Thymus (tissue), 11 donors: ENCODE measurements around the gene BICD1. TPM values are rescaled to one million over a fixed set of nuclear protein-coding genes. Genes with fewer than 3 reads are reported as not detected.

ENCODE experiments used
- DNase-seq, 9 donors: peaks; one replicate each; pipeline ENCODE4 v3.0.0-alpha.2; 2013; ENCODE audit warnings: low spot score in 9 of 9, low read depth in 6 of 9, missing footprints in 1 of 9
- H3K27ac ChIP-seq, 2 donors: one replicate each; pipeline ENCODE4 v1.5.1; 2013; ENCODE audit warnings: control low read depth in 1 of 2, low read depth in 1 of 2, low read length in 1 of 2, mild to moderate bottlenecking in 1 of 2, moderate library complexity in 1 of 2
- H3K27me3 ChIP-seq, 2 donors: one replicate each; pipeline ENCODE4 v1.5.1; 2013; ENCODE audit warnings: low read length in 1 of 2; ENCODE audit not compliant: control insufficient read depth in 2 of 2, insufficient read depth in 1 of 2
- H3K36me3 ChIP-seq, 2 donors: one replicate each; pipeline ENCODE4 v1.5.1; 2013; ENCODE audit warnings: low read length in 1 of 2, mild to moderate bottlenecking in 1 of 2, moderate library complexity in 1 of 2; ENCODE audit not compliant: control insufficient read depth in 2 of 2, insufficient read depth in 2 of 2
- H3K4me1 ChIP-seq, 2 donors: one replicate each; pipeline ENCODE4 v1.5.1; 2013; ENCODE audit warnings: low read length in 2 of 2; ENCODE audit not compliant: control insufficient read depth in 2 of 2, insufficient read depth in 2 of 2
- H3K4me3 ChIP-seq, 2 donors: one replicate each; pipeline ENCODE4 v1.5.1; 2013; ENCODE audit warnings: low read length in 2 of 2, control low read depth in 1 of 2, mild to moderate bottlenecking in 1 of 2
- H3K9me3 ChIP-seq, 2 donors: one replicate each; pipeline ENCODE4 v1.5.1; 2013; ENCODE audit warnings: low read length in 1 of 2, mild to moderate bottlenecking in 1 of 2; ENCODE audit not compliant: control insufficient read depth in 2 of 2, insufficient read depth in 1 of 2
- WGBS: extraction: QIAGEN DNeasy Blood & Tissue Kit; methylation state at CpG from one replicate; pipeline ENCODE4 v1.1.7; 2013; 5-methylcytosine and 5-hydroxymethylcytosine counted together
- polyA plus RNA-seq: library from polyadenylated mRNA; stranded (reverse); fragments of 200-250 nt; gene quantifications from one replicate; pipeline ENCODE4 v1.2.3, GENCODE V29; 2013
- total RNA-seq: library from RNA; stranded (reverse); fragments of 120-200 nt; gene quantifications from one replicate; pipeline ENCODE4 v1.2.4, GENCODE V29; 2013
- donor health status: healthy.

The BICD1 gene
- total and polyA plus RNA-seq, 2 donors = 5.5 to 12.1 TPM

- H3K27ac ChIP-seq = no peak overlapping the region
- DNase-seq = peak; percentile 23 to 81 (median 56)
- 98% methylated on average over 2 of the region's 2 CpGs for WGBS
- H3K4me3 ChIP-seq = no peak overlapping the region
- H3K9me3 ChIP-seq = no peaks in the 10 kb centered on the region
- H3K4me1 ChIP-seq = no peaks in the 10 kb centered on the region
- no peaks in the 10 kb centered on the region for H3K36me3 ChIP-seq
- no peaks in the 10 kb centered on the region for H3K27me3 ChIP-seq
Measured at GRCh38 chr12:32312049-32312670, 205.5 kb downstream of the BICD1 start.

- Histone ChIP-seq H3K4me3 (no peak overlapping the region), H3K36me3 (no peaks in the 10 kb centered on the region), H3K27ac (no peak overlapping the region), H3K27me3 (no peaks in the 10 kb centered on the region), H3K9me3 (no peaks in the 10 kb centered on the region), H3K4me1 (no peaks in the 10 kb centered on the region)
- no peak for DNase-seq
- WGBS = 98% methylated on average over 7 of the region's 7 CpGs
Measured at GRCh38 chr12:32322354-32322753, 215.7 kb downstream of the BICD1 start.

GRCh38 chr12:32331133-32331532 lies 224.5 kb downstream of the BICD1 start:
- no peak overlapping the region for H3K4me3 ChIP-seq
- H3K36me3 ChIP-seq = peaks cover 4 to 9% of the 10 kb centered on the region in 2 donors
- H3K9me3 ChIP-seq = no peaks in the 10 kb centered on the region
- H3K27me3 ChIP-seq = no peaks in the 10 kb centered on the region
- no peak for DNase-seq
- H3K27ac ChIP-seq = no peak overlapping the region
- H3K4me1 ChIP-seq = no peaks in the 10 kb centered on the region
- WGBS = 99% methylated on average over 2 of the region's 2 CpGs

GRCh38 chr12:32332446-32332845 lies 225.8 kb downstream of the BICD1 start:
- Histone ChIP-seq H3K4me1 (no peaks in the 10 kb centered on the region), H3K4me3 (no peak overlapping the region), H3K9me3 (no peaks in the 10 kb centered on the region), H3K27me3 (no peaks in the 10 kb centered on the region), H3K27ac (no peak overlapping the region), H3K36me3 (peaks cover 6 to 9% of the 10 kb centered on the region in 2 donors)
- WGBS = 97% methylated on average over 3 of the region's 3 CpGs
- DNase-seq = no peak

- 96% methylated on average over 4 of the region's 4 CpGs for WGBS
- H3K27me3 ChIP-seq = no peaks in the 10 kb centered on the region
- no peak overlapping the region for H3K27ac ChIP-seq
- H3K4me1 ChIP-seq = no peaks in the 10 kb centered on the region
- DNase-seq = no peak
- no peaks in the 10 kb centered on the region for H3K9me3 ChIP-seq
- no peak overlapping the region for H3K4me3 ChIP-seq
- peaks cover 3 to 5% of the 10 kb centered on the region in 2 donors for H3K36me3 ChIP-seq
Measured at GRCh38 chr12:32334371-32334777, 227.7 kb downstream of the BICD1 start.

GRCh38 chr12:32336261-32336660 lies 229.6 kb downstream of the BICD1 start:
- 95% methylated on average over 4 of the region's 4 CpGs for WGBS
- Histone ChIP-seq H3K27me3 (no peaks in the 10 kb centered on the region), H3K4me1 (no peaks in the 10 kb centered on the region), H3K4me3 (no peak overlapping the region), H3K27ac (no peak overlapping the region), H3K36me3 (peaks cover 3 to 5% of the 10 kb centered on the region in 2 donors), H3K9me3 (no peaks in the 10 kb centered on the region)
- DNase-seq = no peak

- no peaks in the 10 kb centered on the region for H3K4me1 ChIP-seq
- H3K4me3 ChIP-seq = no peak overlapping the region
- no peaks in the 10 kb centered on the region for H3K36me3 ChIP-seq
- H3K27ac ChIP-seq = no peak overlapping the region
- WGBS = 99% methylated on average over 1 of the region's 1 CpG
- no peaks in the 10 kb centered on the region for H3K9me3 ChIP-seq
- no peak for DNase-seq
- H3K27me3 ChIP-seq = no peaks in the 10 kb centered on the region
Measured at GRCh38 chr12:32343496-32343895, 236.8 kb downstream of the BICD1 start.

GRCh38 chr12:32344047-32344446 lies 237.4 kb downstream of the BICD1 start:
- no peaks in the 10 kb centered on the region for H3K9me3 ChIP-seq
- no peak overlapping the region for H3K27ac ChIP-seq
- H3K27me3 ChIP-seq = no peaks in the 10 kb centered on the region
- no peak for DNase-seq
- no peaks in the 10 kb centered on the region for H3K4me1 ChIP-seq
- no peak overlapping the region for H3K4me3 ChIP-seq
- 84% methylated on average over 7 of the region's 7 CpGs for WGBS
- peaks cover 0 to 3% of the 10 kb centered on the region in 2 donors for H3K36me3 ChIP-seq

- Histone ChIP-seq H3K4me3 (no peak overlapping the region), H3K4me1 (no peaks in the 10 kb centered on the region), H3K9me3 (no peaks in the 10 kb centered on the region), H3K27me3 (no peaks in the 10 kb centered on the region), H3K36me3 (peaks cover 0 to 6% of the 10 kb centered on the region in 2 donors), H3K27ac (no peak overlapping the region)
- WGBS = 94% methylated on average over 1 of the region's 1 CpG
- DNase-seq = no peak
Measured at GRCh38 chr12:32353540-32353939, 246.9 kb downstream of the BICD1 start.
